ELR (cell line): ENCODE data around the gene CITED1.
"Not testable (repeated sequence)": the region's sequence is repeated elsewhere in the genome, so short reads cannot be mapped to it uniquely, and the experiment has no call there.

ENCODE experiments used
- DNase-seq: peaks from one replicate; pipeline ENCODE4 v3.0.0-alpha.2; 2015; ENCODE audit warnings: low read depth

Gene CITED1

GRCh38 chrX:72305286-72306084 lies at the start of gene CITED1:
TSS of gene CITED1 (minus strand) at chrX:72305914. CDS start at chrX:72302869, 3,045 bp downstream.
- DNase-seq = peak; percentile 33

GRCh38 chrX:72352786-72353185 lies 47.1 kb upstream of the CITED1 start:
- DNase-seq = no peak

- no peak for DNase-seq
Observed at GRCh38 chrX:72351606-72352334, 46.1 kb upstream of the CITED1 start.

- peak; percentile 6 for DNase-seq
Observed at GRCh38 chrX:72349190-72349589, 43.5 kb upstream of the CITED1 start.

GRCh38 chrX:72348247-72348979 lies 42.7 kb upstream of the CITED1 start:
- no peak for DNase-seq

- DNase-seq = no peak
Observed at GRCh38 chrX:72347366-72347765, 41.7 kb upstream of the CITED1 start.

GRCh38 chrX:72346302-72346949 lies 40.7 kb upstream of the CITED1 start:
- DNase-seq = no peak

GRCh38 chrX:72340626-72341025 lies 34.9 kb upstream of the CITED1 start:
- no peak for DNase-seq

GRCh38 chrX:72340041-72340440 lies 34.3 kb upstream of the CITED1 start:
- no peak for DNase-seq

- DNase-seq = no peak
Observed at GRCh38 chrX:72330131-72330530, 24.4 kb upstream of the CITED1 start.

GRCh38 chrX:72326605-72327300 lies 21.0 kb upstream of the CITED1 start:
- DNase-seq = no peak

GRCh38 chrX:72319651-72320050 lies 13.9 kb upstream of the CITED1 start:
- DNase-seq = not testable (repeated sequence)

- no peak for DNase-seq
Observed at GRCh38 chrX:72317139-72317538, 11.4 kb upstream of the CITED1 start.

GRCh38 chrX:72316408-72317110 lies 10.8 kb upstream of the CITED1 start:
- no peak for DNase-seq

- no peak for DNase-seq
Observed at GRCh38 chrX:72314881-72315280, 9.2 kb upstream of the CITED1 start.

GRCh38 chrX:72313707-72314641 lies 8.3 kb upstream of the CITED1 start:
- DNase-seq = no peak

GRCh38 chrX:72312311-72312940 lies 6.7 kb upstream of the CITED1 start:
- no peak for DNase-seq

- DNase-seq = no peak
Observed at GRCh38 chrX:72309297-72310071, 3.8 kb upstream of the CITED1 start.
